HepG2 (cell line): ENCODE measurements around the gene CDC42EP4. TPM values are rescaled to one million over a fixed set of nuclear protein-coding genes. Genes with fewer than 3 reads are reported as not detected.

ENCODE experiments used
- ASH2L ChIP-seq: fragments of 300-600, 200-600 bp; sonication (generic); IDR thresholded peaks from 2 replicates; pipeline ENCODE4 v1.7.0; 2017; ENCODE audit warnings: low read depth, mild to moderate bottlenecking, moderate library complexity, mixed read lengths, low read length; ENCODE audit not compliant: insufficient read length
- ATRX ChIP-seq: sonication (generic); formaldehyde crosslinking; IDR thresholded peaks from 2 replicates; pipeline ENCODE4 v1.4.0; 2020; ENCODE audit warnings: missing genetic modification reagents, borderline replicate concordance
- BORCS8-MEF2B ChIP-seq: sonication (generic); formaldehyde crosslinking; IDR thresholded peaks from 2 replicates; pipeline ENCODE4 v1.8.0; 2022; ENCODE audit warnings: mild to moderate bottlenecking, missing genetic modification reagents
- EEA1 ChIP-seq: sonication (generic); formaldehyde crosslinking; IDR thresholded peaks from 2 replicates; pipeline ENCODE4 v1.5.1; 2020; ENCODE audit warnings: mild to moderate bottlenecking, missing genetic modification reagents, borderline replicate concordance
- GLMP ChIP-seq: sonication (generic); formaldehyde crosslinking; IDR thresholded peaks from 2 replicates; pipeline ENCODE4 v1.9.0; 2021; ENCODE audit warnings: missing genetic modification reagents, mild to moderate bottlenecking, borderline replicate concordance
- GRHL1 ChIP-seq: sonication (generic); formaldehyde crosslinking; conservative IDR thresholded peaks from 2 replicates; pipeline ENCODE4 v1.8.0; 2022; ENCODE audit warnings: missing genetic modification reagents
- MEF2D ChIP-seq: sonication (generic); formaldehyde crosslinking; IDR thresholded peaks from 2 replicates; pipeline ENCODE4 v1.5.1; 2020; ENCODE audit warnings: mild to moderate bottlenecking, missing genetic modification reagents
- MEIS2 ChIP-seq: sonication (generic); formaldehyde crosslinking; IDR thresholded peaks from 2 replicates; pipeline ENCODE4 v1.9.0; 2021; ENCODE audit warnings: mild to moderate bottlenecking, missing genetic modification reagents
- MTF2 ChIP-seq: sonication (generic); formaldehyde crosslinking; IDR thresholded peaks from 2 replicates; pipeline ENCODE4 v1.5.0; 2020; ENCODE audit warnings: missing genetic modification reagents, borderline replicate concordance
- ONECUT2 ChIP-seq: sonication (generic); formaldehyde crosslinking; IDR thresholded peaks from 2 replicates; pipeline ENCODE4 v1.4.0; 2020; ENCODE audit warnings: missing genetic modification reagents
- PHF5A ChIP-seq: IDR thresholded peaks from one replicate; pipeline ENCODE4 v1.6.1; 2018; ENCODE audit warnings: low read depth, missing genetic modification reagents; ENCODE audit not compliant: unreplicated experiment
- RARA ChIP-seq: IDR thresholded peaks from 2 replicates; pipeline ENCODE4 v1.6.1; 2016; ENCODE audit warnings: missing genetic modification reagents, missing compliant biosample characterization
- RBFOX2 ChIP-seq: fragments of 200-400 bp; formaldehyde crosslinking; IDR thresholded peaks from 2 replicates; pipeline ENCODE4 v1.6.1; 2017; ENCODE audit warnings: low read depth, mild to moderate bottlenecking, low read length
- RFX5 ChIP-seq: IDR thresholded peaks from 2 replicates; pipeline ENCODE4 v1.6.1; 2011; ENCODE audit warnings: low read depth, low read length, improper control_type of control experiment
- TCF7 ChIP-seq: sonication (generic); IDR thresholded peaks from 2 replicates; pipeline ENCODE4 v1.6.1; 2016; ENCODE audit warnings: antibody characterized with exemption, low read depth
- ZC3H13 ChIP-seq: sonication (generic); formaldehyde crosslinking; IDR thresholded peaks from 2 replicates; pipeline ENCODE4 v1.8.1; 2023; ENCODE audit warnings: mild to moderate bottlenecking, missing genetic modification reagents, moderate library complexity
- ZEB1 ChIP-seq: IDR thresholded peaks from 2 replicates; pipeline ENCODE4 v1.6.1; 2012; ENCODE audit warnings: mild to moderate bottlenecking, low read depth, inconsistent platforms; ENCODE audit not compliant: insufficient replicate concordance
- ZGPAT ChIP-seq: IDR thresholded peaks from 2 replicates; pipeline ENCODE4 v1.6.1; 2016; ENCODE audit warnings: mild to moderate bottlenecking
- ZNF143 ChIP-seq: sonication (generic); formaldehyde crosslinking; IDR thresholded peaks from 2 replicates; pipeline ENCODE4 v1.4.0; 2020; ENCODE audit warnings: missing genetic modification reagents
- ZNF18 ChIP-seq: sonication (generic); formaldehyde crosslinking; IDR thresholded peaks from 2 replicates; pipeline ENCODE4 v1.8.0; 2022; ENCODE audit warnings: mild to moderate bottlenecking, missing genetic modification reagents; ENCODE audit not compliant: insufficient replicate concordance
- ZNF276 ChIP-seq: sonication (generic); formaldehyde crosslinking; IDR thresholded peaks from 2 replicates; pipeline ENCODE4 v1.4.0; 2020; ENCODE audit warnings: mild to moderate bottlenecking, low read depth, missing genetic modification reagents
- ZNF605 ChIP-seq: sonication (generic); formaldehyde crosslinking; IDR thresholded peaks from 2 replicates; pipeline ENCODE4 v1.8.0; 2022; ENCODE audit warnings: mild to moderate bottlenecking, missing genetic modification reagents
- polyA plus RNA-seq, 8 experiments: library from polyadenylated mRNA; depleted of rRNA in 3 of 8; stranded (reverse) in 7 of 8; unstranded in 1 of 8; fragments of >200 nt; fragmentation: Illumina TruSeq in 4 of 8; extraction: Trizol in 4 of 8; gene quantifications; 2 replicates each; pipeline versions ENCODE4 v1.2.1 to v1.2.3, GENCODE V29; 2011 to 2016; ENCODE audit warnings: low read depth in 4 of 8, missing spikeins in 1 of 8, mixed read lengths in 1 of 8; ENCODE audit not compliant: insufficient read depth in 1 of 8
- total RNA-seq, 5 experiments: library from RNA; depleted of rRNA; stranded (reverse); fragments of >200 nt; fragmentation: Illumina TruSeq; extraction: Trizol; gene quantifications; 2 replicates each; pipeline ENCODE4 v1.2.3, GENCODE V29; 2016; ENCODE audit warnings: low read depth in 1 of 5

CDC42EP4 gene
- total and polyA plus RNA-seq, 2 of the 13 experiments (the other 11 are each of a cell fraction or from before 2014, with no cell fraction given), result 19.0 to 54.0 TPM

GRCh38 chr17:73288534-73289302 is 23.1 kb downstream of the CDC42EP4 start (continued):
- peak; percentile 88 for TF ChIP-seq ASH2L
- TF ChIP-seq GRHL1 (CRISPR knock-in tag), result no peak; the same call in 1 of the 2 replicates
- no peak for TF ChIP-seq GLMP
- TF ChIP-seq ONECUT2 (CRISPR knock-in tag), result no peak
- TF ChIP-seq ZNF605 (CRISPR knock-in tag), result peak; percentile 98
- no peak for TF ChIP-seq RBFOX2
- TF ChIP-seq ZNF18 (CRISPR knock-in tag), result peak; percentile 53
- peak; percentile 34; the same call in 1 of the 2 replicates for TF ChIP-seq ZNF143 (CRISPR knock-in tag)
- peak; percentile 90 for TF ChIP-seq ZEB1
- no peak for TF ChIP-seq ATRX (CRISPR knock-in tag)
- TF ChIP-seq MEIS2 (CRISPR knock-in tag), result peak; percentile 81; the same call in 1 of the 2 replicates
- TF ChIP-seq EEA1, result peak; percentile 77; the same call in 1 of the 2 replicates
- TF ChIP-seq ZNF276 (CRISPR knock-in tag), result no peak; the same call in 1 of the 2 replicates
- peak; percentile 62; the same call in 1 of the 2 replicates for TF ChIP-seq BORCS8-MEF2B (CRISPR knock-in tag)
- TF ChIP-seq MTF2 (CRISPR knock-in tag), result no peak
- TF ChIP-seq PHF5A (CRISPR knock-in tag), result peak; percentile 74
- TF ChIP-seq TCF7, result peak; percentile 58
- peak; percentile 98 for TF ChIP-seq ZGPAT (CRISPR knock-in tag)
- TF ChIP-seq ZC3H13, result peak; percentile 90
- peak; percentile 95 for TF ChIP-seq MEF2D (CRISPR knock-in tag)
- TF ChIP-seq RARA (CRISPR knock-in tag), result peak; percentile 98
- no peak for TF ChIP-seq RFX5
